T-helper 2 cell treated with Interferon-gamma antibody and Interleukin-4, amounts not matched to agents 100 ng/mL and 5 ng/mL, for 36 hours (primary cell): ENCODE measurements around the gene MCM3AP. TPM values are rescaled to one million over a fixed set of nuclear protein-coding genes. Genes with fewer than 3 reads are reported as not detected.

Experiments used
- intact Hi-C: fragments of 100-400 bp; cut with micrococcal nuclease; formaldehyde crosslinking; loops from one replicate; pipeline ENCODE4 v1.15.1; 2023
- total RNA-seq: library from RNA; stranded (reverse); gene quantifications from 2 replicates; pipeline ENCODE4 v1.2.3, GENCODE V29; 2022

Gene MCM3AP
- total RNA-seq, 1 donor from 2014 or later: 118 TPM

DNA sequence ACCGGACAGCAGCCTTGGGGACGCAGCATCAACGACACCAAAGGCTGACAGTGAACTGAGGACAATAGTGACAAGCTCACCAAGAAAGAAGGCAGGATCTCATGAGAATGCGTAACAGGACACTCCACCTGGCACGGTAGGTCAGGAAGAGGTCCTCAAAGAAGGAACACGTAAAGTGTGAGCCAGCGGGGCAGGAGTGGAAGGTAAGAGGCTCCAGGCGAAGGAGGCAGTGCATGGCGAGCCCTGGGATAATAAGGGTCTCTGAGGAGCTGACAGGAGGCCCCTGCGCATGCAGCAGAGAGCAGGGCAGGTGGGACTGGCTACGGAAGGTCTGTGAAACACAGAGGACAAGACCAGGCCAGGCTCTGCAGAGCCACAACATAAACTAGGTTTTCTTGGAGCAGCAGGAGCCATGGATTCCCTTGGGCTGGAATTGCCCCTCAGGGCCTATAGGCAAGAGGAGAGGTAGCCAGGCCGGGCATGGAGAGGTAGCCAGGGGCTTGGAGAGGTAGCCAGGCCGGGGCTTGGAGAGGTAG, 65.1 kb downstream of the MCM3AP start:
- intact Hi-C loops: no loop called here

- intact Hi-C loops: no loop called here
Observed at GRCh38 chr21:46219591-46220239, 65.7 kb downstream of the MCM3AP start.

- intact Hi-C loops: no loop called here
Observed at GRCh38 chr21:46218906-46219590, 66.4 kb downstream of the MCM3AP start.

- intact Hi-C loops: no loop called here
Observed at GRCh38 chr21:46217511-46218196, 67.8 kb downstream of the MCM3AP start.

DNA sequence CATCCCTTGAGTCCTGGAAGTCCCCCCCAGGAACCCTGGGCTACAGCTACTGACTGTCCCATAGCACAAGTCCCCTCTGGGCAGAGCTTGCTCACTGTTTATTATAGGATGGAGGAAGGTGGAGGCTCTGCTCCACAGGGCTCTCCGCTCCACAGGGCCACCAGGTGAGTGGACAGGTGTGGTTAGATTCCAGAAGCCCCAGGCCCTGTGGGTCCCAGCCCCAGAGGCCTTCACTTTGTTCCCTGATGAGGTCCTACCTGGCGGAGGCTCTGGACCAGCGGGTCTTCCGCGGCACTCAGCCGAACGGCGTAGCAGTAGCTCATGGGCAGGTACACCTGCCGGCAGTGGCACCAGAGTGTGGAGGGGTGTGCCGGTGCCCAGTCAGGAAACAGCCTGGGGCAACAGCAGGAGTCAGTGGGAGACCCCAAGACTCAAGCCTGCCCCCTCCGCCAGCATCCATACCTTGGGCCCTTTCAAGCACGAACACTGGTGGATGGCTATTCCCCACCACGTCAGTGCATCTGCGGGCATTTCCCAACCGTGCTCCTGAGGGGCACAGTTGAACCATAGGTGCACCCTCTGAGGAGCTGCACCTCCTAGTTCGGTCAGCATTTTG, 69.2 kb downstream of the MCM3AP start:
- intact Hi-C loops: no loop called here

DNA sequence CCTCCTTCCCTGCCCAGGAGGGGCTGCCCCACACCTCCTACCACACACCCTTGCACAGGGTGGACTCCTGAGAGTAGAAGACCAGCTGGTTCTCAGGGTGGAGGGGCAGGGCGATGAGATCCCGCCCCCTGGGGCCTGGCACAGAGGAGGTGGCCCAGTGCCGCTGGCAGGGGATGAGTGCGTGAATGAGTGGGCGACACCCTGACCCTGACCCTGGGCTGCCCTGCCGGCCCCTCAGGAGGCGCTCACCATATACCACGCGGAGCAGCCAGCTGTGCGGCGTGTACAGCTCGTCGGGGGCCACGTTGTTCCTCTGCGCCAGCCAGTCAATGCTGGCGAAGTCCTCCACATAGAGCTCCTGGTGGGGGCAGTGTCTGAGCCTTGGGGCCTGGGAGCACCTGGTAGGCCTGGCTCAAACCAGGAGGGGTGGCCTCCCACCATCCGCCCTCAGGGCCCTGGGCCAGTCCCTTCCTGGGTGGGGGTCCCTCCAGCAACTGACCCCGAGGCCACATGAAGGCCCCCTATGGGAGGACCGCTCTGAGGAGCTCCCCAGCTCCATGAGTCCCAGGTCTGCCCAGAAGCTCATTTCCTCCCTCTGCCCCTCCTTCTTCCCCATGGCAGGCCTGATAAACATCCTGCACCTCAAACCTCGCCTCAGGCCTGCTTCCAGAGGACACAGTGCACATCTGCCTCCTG, 69.8 kb downstream of the MCM3AP start:
- intact Hi-C loops: no loop called here

GRCh38 chr21:46214478-46215340, 70.7 kb downstream of the MCM3AP start:
- intact Hi-C loops: no loop called here

DNA sequence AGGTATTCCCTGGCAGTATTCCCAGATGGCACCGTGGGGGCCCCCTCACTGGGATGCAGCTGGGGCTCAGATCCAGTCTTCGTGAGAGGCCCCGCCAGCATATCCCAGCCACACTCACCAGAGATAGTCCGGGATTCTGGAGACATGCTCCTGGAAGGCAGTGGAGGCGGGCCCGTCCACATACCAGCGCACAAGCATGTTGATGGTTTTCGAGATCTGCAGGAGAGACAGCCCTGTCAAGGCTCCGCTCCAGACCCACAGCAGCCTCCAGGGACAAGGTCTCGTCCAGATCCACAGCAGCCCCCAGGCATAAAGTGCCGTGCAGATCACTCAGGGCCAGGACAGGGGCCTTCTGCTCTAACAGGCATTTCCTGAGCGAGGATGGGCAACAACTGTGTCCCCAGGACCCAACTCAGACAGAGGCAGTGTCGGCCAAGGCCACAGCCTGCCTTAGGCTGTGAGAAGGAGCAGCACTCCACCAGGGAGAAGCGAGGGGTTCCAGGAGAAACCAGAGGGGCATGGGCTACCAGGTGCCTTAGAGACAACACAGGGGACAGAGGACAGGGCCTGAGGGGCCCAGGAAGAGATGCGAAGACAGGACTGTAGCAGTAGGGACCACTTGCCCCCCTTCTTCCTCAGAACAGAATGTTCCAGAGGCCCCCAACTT, 71.7 kb downstream of the MCM3AP start:
- intact Hi-C loops: no loop called here

DNA sequence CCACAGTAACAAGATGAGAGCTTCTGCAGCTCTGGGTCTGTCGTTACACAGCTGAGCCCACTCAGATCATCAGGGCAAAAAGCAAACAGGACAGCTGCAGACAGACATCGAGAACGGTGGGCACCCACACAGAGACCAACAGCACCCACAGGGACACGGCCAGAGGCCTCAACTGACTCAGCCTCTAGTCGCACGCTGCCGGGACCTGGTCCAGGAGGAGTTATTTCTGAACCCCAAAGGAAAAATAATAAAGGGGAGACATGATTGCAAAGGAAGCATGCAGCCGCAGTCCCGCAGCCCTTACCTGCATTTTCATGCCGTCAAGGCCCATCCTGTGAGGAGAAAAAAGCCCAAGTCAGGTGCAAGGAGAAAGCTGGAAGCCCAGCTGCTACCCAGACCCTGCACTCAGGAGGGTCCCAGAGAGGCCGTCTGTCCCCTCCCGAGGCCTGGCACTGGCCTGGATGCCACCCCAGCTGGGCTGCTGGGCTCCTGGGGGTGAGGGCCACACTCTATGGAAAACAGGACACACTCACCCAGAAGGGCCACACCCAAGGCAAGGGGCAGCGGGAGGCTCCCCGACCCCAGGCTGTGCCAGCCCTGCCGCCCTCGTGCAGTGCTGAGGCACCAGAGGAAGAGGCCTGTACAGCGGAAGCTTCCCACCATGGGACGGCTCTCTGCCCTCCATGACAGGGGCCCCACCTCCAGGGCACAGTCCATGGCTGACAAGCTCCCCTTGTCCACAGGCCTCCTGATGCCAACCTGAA, 72.5 kb downstream of the MCM3AP start:
- intact Hi-C loops: no loop called here

- intact Hi-C loops: no loop called here
Observed at GRCh38 chr21:46211786-46212720, 73.4 kb downstream of the MCM3AP start.

GRCh38 chr21:46211376-46211775, 74.0 kb downstream of the MCM3AP start:
- intact Hi-C loops: no loop called here

GRCh38 chr21:46210378-46211136, 74.9 kb downstream of the MCM3AP start:
- intact Hi-C loops: no loop called here

- intact Hi-C loops: no loop called here
Observed at GRCh38 chr21:46208761-46209721, 76.4 kb downstream of the MCM3AP start.

DNA sequence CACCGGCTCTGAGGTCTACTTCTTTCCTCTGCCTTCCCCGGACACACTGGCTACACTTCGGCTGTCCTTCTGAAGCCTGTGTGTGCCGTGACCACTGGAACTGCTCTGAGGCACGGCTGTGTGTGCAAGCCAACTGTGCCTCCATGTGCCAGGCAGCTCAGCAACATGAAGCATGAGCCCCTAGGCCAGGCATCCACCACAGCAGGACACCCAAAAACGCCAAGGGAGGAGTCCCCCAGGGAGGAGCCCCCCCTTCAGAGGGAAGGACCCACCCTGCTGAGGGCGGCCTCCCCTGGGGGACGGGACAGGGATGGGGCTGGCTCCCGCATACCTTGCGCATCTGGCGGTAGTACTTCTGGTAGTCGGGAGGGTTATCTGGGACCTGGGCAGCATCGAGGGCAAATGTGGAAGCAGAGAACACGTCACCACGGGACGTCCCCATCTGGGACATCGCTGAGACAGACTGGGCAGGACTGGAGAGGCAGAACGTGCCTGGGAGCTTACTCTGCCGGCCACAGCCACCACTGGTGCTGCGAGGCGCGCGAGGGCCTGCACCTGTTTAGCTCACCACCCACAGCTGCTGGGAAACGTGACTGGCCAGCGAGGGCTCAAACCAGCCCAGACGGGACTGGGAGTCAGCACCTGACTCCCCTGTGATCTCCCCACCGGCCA, 77.4 kb downstream of the MCM3AP start:
- intact Hi-C loops: no loop called here
